HepG2 (cell line): Measurements from ENCODE around the gene CMIP. TPM values are rescaled to one million over a fixed set of nuclear protein-coding genes. Genes with fewer than 3 reads are reported as not detected.
A peak's percentile ranks its signal among the peaks of the same experiment; 100 is the strongest.

Experiments
- ATAC-seq: fragments of 200-7000 bp; cut with Tn5 transposase; 3 replicates; pipeline ENCODE4 v1.9.1; 2020; ENCODE audit warnings: mild to moderate bottlenecking, moderate library complexity
- BruUV-seq: library from RNA; stranded (reverse); fragments of 400-500 nt; replicated peaks from 2 replicates; lab custom pipeline; 2021; lab: Mats Ljungman, UMichigan
- CTCF ChIA-PET: fragments of 300-600 bp; formaldehyde crosslinking; extraction: SDS; loops from one replicate; lab custom pipeline; 2021; ENCODE audit warnings: low total read pairs, inconsistent platforms, low intra/inter-chr PET ratio; lab: Yijun Ruan, JAX
- POLR2A ChIA-PET: fragments of 350-600 bp; sonication (Branson Sonifier 250); formaldehyde crosslinking; loops from one replicate; lab custom pipeline; 2020; ENCODE audit warnings: antibody characterized with exemption, inconsistent platforms; lab: Yijun Ruan, JAX
- DNase-seq: peaks from one replicate; pipeline ENCODE4 v3.0.0-alpha.2; 2015; ENCODE audit warnings: low spot score
- FAIRE-seq: peaks from 3 replicates; lab custom pipeline; 2011; peaks lifted over from hg19 to GRCh38; lab: Jason Lieb, UNC
- H2AFZ ChIP-seq: one replicate; pipeline ENCODE4 v1.6.1; 2011; ENCODE audit warnings: low read length, inconsistent platforms
- H3K27ac ChIP-seq: fragments of 300-600 bp; 3 replicates; pipeline ENCODE4 v1.8.0; 2011; ENCODE audit warnings: mixed run types, mild to moderate bottlenecking, mixed read lengths, low read length, inconsistent platforms; ENCODE audit not compliant: insufficient read depth; ENCODE audit errors: extremely low read length
- H3K27me3 ChIP-seq, 2 experiments: fragments of 200-600 bp in 1 of 2; 2 replicates in 1 of 2; 3 replicates in 1 of 2; pipeline versions ENCODE4 v1.6.0 to v1.8.0; 2011; ENCODE audit warnings: low read length in 2 of 2, mild to moderate bottlenecking in 2 of 2, moderate library complexity in 2 of 2, inconsistent platforms in 1 of 2; ENCODE audit not compliant: insufficient read depth in 2 of 2, control insufficient read depth in 1 of 2
- H3K36me3 ChIP-seq, 2 experiments: fragments of 200-600 bp in 1 of 2; replicated peaks in 1 of 2; 2 replicates in 1 of 2; 3 replicates in 1 of 2; pipeline versions ENCODE4 v1.5.1 to v1.8.0; 2011; ENCODE audit warnings: low read length in 2 of 2, inconsistent platforms in 1 of 2; ENCODE audit not compliant: insufficient read depth in 2 of 2, control insufficient read depth in 1 of 2
- H3K4me1 ChIP-seq: 2 replicates; pipeline ENCODE4 v1.5.1; 2012; ENCODE audit warnings: low read length, inconsistent platforms; ENCODE audit not compliant: insufficient read depth
- H3K4me2 ChIP-seq: 2 replicates; pipeline ENCODE4 v1.6.0; 2011; ENCODE audit warnings: low read depth, low read length, inconsistent platforms
- H3K4me3 ChIP-seq, 3 experiments: fragments of 200-600 bp in 1 of 3; sonication (generic), shearing (Covaris generic) in 1 of 3; replicated peaks in 1 of 3; 2 replicates each; pipeline ENCODE4 v1.5.1; 2011 to 2016; ENCODE audit warnings: low read length in 3 of 3, inconsistent platforms in 2 of 3, low read depth in 2 of 3, mild to moderate bottlenecking in 2 of 3, control low read depth in 1 of 3, mixed read lengths in 1 of 3; ENCODE audit not compliant: insufficient read depth in 1 of 3
- H3K79me2 ChIP-seq: one replicate; pipeline ENCODE4 v1.6.1; 2011; ENCODE audit warnings: low read length, inconsistent platforms; ENCODE audit not compliant: insufficient read depth
- H3K9ac ChIP-seq: 2 replicates; pipeline ENCODE4 v1.6.0; 2011; ENCODE audit warnings: mild to moderate bottlenecking, low read depth, low read length, inconsistent platforms; ENCODE audit not compliant: insufficient read depth
- H3K9me3 ChIP-seq: 2 replicates; pipeline ENCODE4 v1.5.1; 2012; ENCODE audit warnings: mild to moderate bottlenecking, low read length
- H4K20me1 ChIP-seq: 2 replicates; pipeline ENCODE4 v1.6.0; 2011; ENCODE audit warnings: inconsistent platforms, mild to moderate bottlenecking, low read length, moderate library complexity; ENCODE audit not compliant: insufficient read depth
- FOSL2 ChIP-seq: sonication (generic); formaldehyde crosslinking; IDR thresholded peaks from 2 replicates; pipeline ENCODE4 v1.4.0; 2020; ENCODE audit warnings: missing genetic modification reagents
- MAFG ChIP-seq: sonication (generic); formaldehyde crosslinking; IDR thresholded peaks from 2 replicates; pipeline ENCODE4 v1.5.1; 2020; ENCODE audit warnings: mild to moderate bottlenecking, missing genetic modification reagents
- NFKB2 ChIP-seq: sonication (generic); formaldehyde crosslinking; IDR thresholded peaks from 2 replicates; pipeline ENCODE4 v1.4.0; 2020; ENCODE audit warnings: missing genetic modification reagents, borderline replicate concordance
- RARG ChIP-seq: sonication (generic); formaldehyde crosslinking; IDR thresholded peaks from 2 replicates; pipeline ENCODE4 v1.4.0; 2020; ENCODE audit warnings: low read depth, mild to moderate bottlenecking, missing genetic modification reagents
- ZNF614 ChIP-seq: IDR thresholded peaks from 2 replicates; pipeline ENCODE4 v1.6.1; 2018; ENCODE audit warnings: missing biosample characterization, missing genetic modification reagents, inconsistent platforms, borderline replicate concordance
- ZNF674 ChIP-seq: sonication (generic); formaldehyde crosslinking; IDR thresholded peaks from 2 replicates; pipeline ENCODE4 v1.5.0; 2020; ENCODE audit warnings: low read depth, mild to moderate bottlenecking, missing genetic modification reagents
- ZSCAN21 ChIP-seq: sonication (generic); formaldehyde crosslinking; IDR thresholded peaks from 2 replicates; pipeline ENCODE4 v1.8.0; 2022; ENCODE audit warnings: mild to moderate bottlenecking, missing genetic modification reagents, moderate library complexity, borderline replicate concordance
- WGBS: methylation state at CpG from one replicate; pipeline ENCODE4 v1.1.6; 2017; ENCODE audit warnings: low lambda C conversion rate; 5-methylcytosine and 5-hydroxymethylcytosine counted together
- in situ Hi-C: cut with HindIII; loops from 2 replicates; pipeline ENCODE4 v1.10.0; 2017; ENCODE audit warnings: low pct_unique_long_range_greater_than_20kb; ENCODE audit not compliant: extremely low pct_ligation_motif_present
- intact Hi-C: fragments of 100-400 bp; cut with micrococcal nuclease; formaldehyde crosslinking; loops from one replicate; pipeline ENCODE4 v1.10.0; 2022; ENCODE audit not compliant: unreplicated experiment
- polyA plus RNA-seq, 8 experiments: library from polyadenylated mRNA; depleted of rRNA in 3 of 8; stranded (reverse) in 7 of 8; unstranded in 1 of 8; fragments of >200 nt; fragmentation: Illumina TruSeq in 4 of 8; extraction: Trizol in 4 of 8; gene quantifications; 2 replicates each; pipeline versions ENCODE4 v1.2.1 to v1.2.3, GENCODE V29; 2011 to 2016; ENCODE audit warnings: low read depth in 4 of 8, missing spikeins in 1 of 8, mixed read lengths in 1 of 8; ENCODE audit not compliant: insufficient read depth in 1 of 8
- total RNA-seq, 5 experiments: library from RNA; depleted of rRNA; stranded (reverse); fragments of >200 nt; fragmentation: Illumina TruSeq; extraction: Trizol; gene quantifications; 2 replicates each; pipeline ENCODE4 v1.2.3, GENCODE V29; 2016; ENCODE audit warnings: low read depth in 1 of 5
- TF ChIP-seq, protein P1 (sequence below): conservative IDR thresholded peaks from 2 replicates; pipeline ENCODE4 v1.6.1; 2018; ENCODE audit warnings: missing genetic modification reagents
- TF ChIP-seq, protein P2 (sequence below): sonication (generic); formaldehyde crosslinking; IDR thresholded peaks from 2 replicates; pipeline ENCODE4 v1.4.0; 2020; ENCODE audit warnings: missing genetic modification reagents
- TF ChIP-seq, protein P3 (sequence below): sonication (generic); formaldehyde crosslinking; IDR thresholded peaks from 2 replicates; pipeline ENCODE4 v1.5.1; 2020; ENCODE audit warnings: mild to moderate bottlenecking, missing genetic modification reagents, moderate library complexity
- TF ChIP-seq, protein P4 (sequence below): sonication (generic); formaldehyde crosslinking; IDR thresholded peaks from 2 replicates; pipeline ENCODE4 v1.4.0; 2020; ENCODE audit warnings: missing genetic modification reagents

CMIP gene
- total and polyA plus RNA-seq, 2 of the 13 experiments (the other 11 are each of a cell fraction or from before 2014, with no cell fraction given) = 10.9 to 18.1 TPM

DNA sequence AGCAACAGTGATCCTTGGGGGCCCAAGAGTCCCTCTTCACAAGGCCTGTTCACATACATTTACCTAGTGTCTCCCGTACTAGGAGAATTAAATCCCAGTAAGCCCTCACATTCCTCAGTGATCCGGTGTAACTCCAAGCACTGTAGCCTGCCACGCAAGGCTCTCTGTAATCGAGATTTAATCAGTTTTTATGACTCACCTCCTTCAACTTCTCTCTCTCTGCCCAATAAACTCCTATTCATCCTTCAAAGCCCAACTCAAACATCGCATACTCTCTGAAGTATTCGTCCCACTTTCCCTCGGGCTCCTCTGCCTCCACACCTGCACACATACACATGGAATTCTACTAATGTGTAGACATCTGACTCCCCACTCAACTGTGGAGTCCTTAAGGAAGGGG, 141.8 kb downstream of the CMIP start (continued):
- TF ChIP-seq, protein P1, sequence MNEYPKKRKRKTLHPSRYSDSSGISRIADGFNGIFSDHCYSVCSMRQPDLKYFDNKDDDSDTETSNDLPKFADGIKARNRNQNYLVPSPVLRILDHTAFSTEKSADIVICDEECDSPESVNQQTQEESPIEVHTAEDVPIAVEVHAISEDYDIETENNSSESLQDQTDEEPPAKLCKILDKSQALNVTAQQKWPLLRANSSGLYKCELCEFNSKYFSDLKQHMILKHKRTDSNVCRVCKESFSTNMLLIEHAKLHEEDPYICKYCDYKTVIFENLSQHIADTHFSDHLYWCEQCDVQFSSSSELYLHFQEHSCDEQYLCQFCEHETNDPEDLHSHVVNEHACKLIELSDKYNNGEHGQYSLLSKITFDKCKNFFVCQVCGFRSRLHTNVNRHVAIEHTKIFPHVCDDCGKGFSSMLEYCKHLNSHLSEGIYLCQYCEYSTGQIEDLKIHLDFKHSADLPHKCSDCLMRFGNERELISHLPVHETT (CRISPR knock-in tag) = no peak
- TF ChIP-seq ZNF614 (CRISPR knock-in tag) (no peak), RARG (CRISPR knock-in tag) (no peak), ZSCAN21 (CRISPR knock-in tag) (no peak), MAFG (no peak), NFKB2 (CRISPR knock-in tag) (no peak)
- TF ChIP-seq, protein P2, sequence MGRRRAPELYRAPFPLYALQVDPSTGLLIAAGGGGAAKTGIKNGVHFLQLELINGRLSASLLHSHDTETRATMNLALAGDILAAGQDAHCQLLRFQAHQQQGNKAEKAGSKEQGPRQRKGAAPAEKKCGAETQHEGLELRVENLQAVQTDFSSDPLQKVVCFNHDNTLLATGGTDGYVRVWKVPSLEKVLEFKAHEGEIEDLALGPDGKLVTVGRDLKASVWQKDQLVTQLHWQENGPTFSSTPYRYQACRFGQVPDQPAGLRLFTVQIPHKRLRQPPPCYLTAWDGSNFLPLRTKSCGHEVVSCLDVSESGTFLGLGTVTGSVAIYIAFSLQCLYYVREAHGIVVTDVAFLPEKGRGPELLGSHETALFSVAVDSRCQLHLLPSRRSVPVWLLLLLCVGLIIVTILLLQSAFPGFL = no peak
- TF ChIP-seq, all 625 proteins: peak for 0

DNA sequence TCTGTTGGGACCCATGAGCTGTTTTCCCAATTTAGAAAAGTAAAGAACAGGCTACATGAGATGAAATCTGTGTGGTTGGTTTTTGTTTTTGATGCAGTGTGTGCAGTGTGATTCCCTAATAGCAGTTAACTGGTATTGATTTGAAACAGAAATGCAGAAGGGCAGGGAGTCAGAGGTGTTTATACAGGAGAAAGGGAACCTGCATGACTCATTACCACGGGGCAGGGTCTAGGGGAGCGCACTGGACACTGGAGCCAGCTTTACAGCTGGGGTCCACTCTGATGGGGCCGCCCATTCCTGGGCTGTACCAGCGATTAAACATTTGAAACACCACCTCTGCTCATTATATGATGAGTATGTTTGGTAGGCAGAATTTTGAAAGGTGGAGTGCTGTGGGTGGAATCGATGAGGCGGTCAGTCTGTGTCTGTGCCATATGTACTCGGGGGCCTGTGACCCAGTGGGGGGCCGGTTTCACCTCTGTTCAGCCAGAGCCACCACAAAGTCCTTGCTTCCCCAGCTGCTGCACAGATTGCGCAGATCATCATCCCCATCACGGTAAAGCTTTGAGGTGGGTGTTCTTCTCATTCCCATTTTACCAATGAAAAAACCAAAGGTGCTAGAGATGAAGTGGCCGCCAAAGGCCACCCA, 142.5 kb downstream of the CMIP start:
- no peak for FAIRE-seq
- ChIA-PET CTCF (no interaction called here), POLR2A (interaction anchor here (0.9 to 1.1 kb wide), 2 partner anchors 11 to 53 kb away, joined by 3 read pairs; no protein-coding TSS in a partner anchor)
- Histone ChIP-seq H4K20me1 (peaks cover 70% of the 10 kb centered on the region), H3K4me2 (no peak overlapping the region), H2AFZ (no peak overlapping the region), H3K27me3 (no peaks in the 10 kb centered on the region), H3K36me3 (peaks cover 9 to 51% of the 10 kb centered on the region in 2 experiments), H3K9me3 (no peaks in the 10 kb centered on the region), H3K4me3 (no peak overlapping the region), H3K79me2 (peaks cover 77% of the 10 kb centered on the region), H3K27ac (no peak overlapping the region), H3K9ac (no peak overlapping the region), H3K4me1 (peaks cover 53% of the 10 kb centered on the region)
- no TSS peak for BruUV-seq
- intact Hi-C loops (no loop called here), in situ Hi-C loops (no loop called here)
- peak; percentile 10; the same call in 1 of the 3 replicates for ATAC-seq
- WGBS = 92% methylated on average over 11 of the region's 11 CpGs
- TF ChIP-seq, protein P3, sequence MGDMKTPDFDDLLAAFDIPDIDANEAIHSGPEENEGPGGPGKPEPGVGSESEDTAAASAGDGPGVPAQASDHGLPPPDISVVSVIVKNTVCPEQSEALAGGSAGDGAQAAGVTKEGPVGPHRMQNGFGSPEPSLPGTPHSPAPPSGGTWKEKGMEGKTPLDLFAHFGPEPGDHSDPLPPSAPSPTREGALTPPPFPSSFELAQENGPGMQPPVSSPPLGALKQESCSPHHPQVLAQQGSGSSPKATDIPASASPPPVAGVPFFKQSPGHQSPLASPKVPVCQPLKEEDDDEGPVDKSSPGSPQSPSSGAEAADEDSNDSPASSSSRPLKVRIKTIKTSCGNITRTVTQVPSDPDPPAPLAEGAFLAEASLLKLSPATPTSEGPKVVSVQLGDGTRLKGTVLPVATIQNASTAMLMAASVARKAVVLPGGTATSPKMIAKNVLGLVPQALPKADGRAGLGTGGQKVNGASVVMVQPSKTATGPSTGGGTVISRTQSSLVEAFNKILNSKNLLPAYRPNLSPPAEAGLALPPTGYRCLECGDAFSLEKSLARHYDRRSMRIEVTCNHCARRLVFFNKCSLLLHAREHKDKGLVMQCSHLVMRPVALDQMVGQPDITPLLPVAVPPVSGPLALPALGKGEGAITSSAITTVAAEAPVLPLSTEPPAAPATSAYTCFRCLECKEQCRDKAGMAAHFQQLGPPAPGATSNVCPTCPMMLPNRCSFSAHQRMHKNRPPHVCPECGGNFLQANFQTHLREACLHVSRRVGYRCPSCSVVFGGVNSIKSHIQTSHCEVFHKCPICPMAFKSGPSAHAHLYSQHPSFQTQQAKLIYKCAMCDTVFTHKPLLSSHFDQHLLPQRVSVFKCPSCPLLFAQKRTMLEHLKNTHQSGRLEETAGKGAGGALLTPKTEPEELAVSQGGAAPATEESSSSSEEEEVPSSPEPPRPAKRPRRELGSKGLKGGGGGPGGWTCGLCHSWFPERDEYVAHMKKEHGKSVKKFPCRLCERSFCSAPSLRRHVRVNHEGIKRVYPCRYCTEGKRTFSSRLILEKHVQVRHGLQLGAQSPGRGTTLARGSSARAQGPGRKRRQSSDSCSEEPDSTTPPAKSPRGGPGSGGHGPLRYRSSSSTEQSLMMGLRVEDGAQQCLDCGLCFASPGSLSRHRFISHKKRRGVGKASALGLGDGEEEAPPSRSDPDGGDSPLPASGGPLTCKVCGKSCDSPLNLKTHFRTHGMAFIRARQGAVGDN (CRISPR knock-in tag) = peak; percentile 20; the same call in 1 of the 2 replicates
- TF ChIP-seq, protein P4, sequence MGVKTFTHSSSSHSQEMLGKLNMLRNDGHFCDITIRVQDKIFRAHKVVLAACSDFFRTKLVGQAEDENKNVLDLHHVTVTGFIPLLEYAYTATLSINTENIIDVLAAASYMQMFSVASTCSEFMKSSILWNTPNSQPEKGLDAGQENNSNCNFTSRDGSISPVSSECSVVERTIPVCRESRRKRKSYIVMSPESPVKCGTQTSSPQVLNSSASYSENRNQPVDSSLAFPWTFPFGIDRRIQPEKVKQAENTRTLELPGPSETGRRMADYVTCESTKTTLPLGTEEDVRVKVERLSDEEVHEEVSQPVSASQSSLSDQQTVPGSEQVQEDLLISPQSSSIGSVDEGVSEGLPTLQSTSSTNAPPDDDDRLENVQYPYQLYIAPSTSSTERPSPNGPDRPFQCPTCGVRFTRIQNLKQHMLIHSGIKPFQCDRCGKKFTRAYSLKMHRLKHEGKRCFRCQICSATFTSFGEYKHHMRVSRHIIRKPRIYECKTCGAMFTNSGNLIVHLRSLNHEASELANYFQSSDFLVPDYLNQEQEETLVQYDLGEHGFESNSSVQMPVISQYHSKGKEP (CRISPR knock-in tag) = no peak
- peak; percentile 78 for TF ChIP-seq FOSL2 (CRISPR knock-in tag)
- TF ChIP-seq ZNF674 (CRISPR knock-in tag) = no peak
- DNase-seq = no peak
